Fibroblast of lung (primary cell): ENCODE results near the gene PPM1H. TPM values are rescaled to one million over a fixed set of nuclear protein-coding genes. Genes with fewer than 3 reads are reported as not detected.

Source experiments
- DNase-seq, 2 donors: peaks; one replicate each; pipeline versions ENCODE4 v3.0.0 to v3.0.0-alpha.2; 2010; ENCODE audit warnings: low read depth in 2 of 2
- H2AFZ ChIP-seq: 2 replicates; pipeline ENCODE4 v1.5.1; 2012; ENCODE audit warnings: low read length, control low read depth, inconsistent platforms
- H3K27ac ChIP-seq: 2 replicates; pipeline ENCODE4 v1.5.1; 2011; ENCODE audit warnings: low read length, control low read depth; ENCODE audit not compliant: insufficient read depth
- H3K27me3 ChIP-seq: 2 replicates; pipeline ENCODE4 v1.5.1; 2011; ENCODE audit warnings: mild to moderate bottlenecking, low read length; ENCODE audit not compliant: control insufficient read depth, insufficient read depth
- H3K36me3 ChIP-seq: 2 replicates; pipeline ENCODE4 v1.5.1; 2011; ENCODE audit warnings: low read length; ENCODE audit not compliant: control insufficient read depth, insufficient read depth
- H3K4me1 ChIP-seq: 2 replicates; pipeline ENCODE4 v1.5.1; 2011; ENCODE audit warnings: low read length; ENCODE audit not compliant: control insufficient read depth, insufficient read depth; ENCODE audit errors: extremely low read depth
- H3K4me2 ChIP-seq: 2 replicates; pipeline ENCODE4 v1.5.1; 2011; ENCODE audit warnings: low read length, control low read depth; ENCODE audit not compliant: insufficient read depth; ENCODE audit errors: extremely low read depth
- H3K4me3 ChIP-seq, 4 experiments: fragments of 200-600 bp in 1 of 4; sonication (generic) in 1 of 4; replicated peaks in 1 of 4; 2 replicates each; pipeline ENCODE4 v1.5.1; 2011 to 2016; ENCODE audit warnings: low read length in 4 of 4, low read depth in 3 of 4, mild to moderate bottlenecking in 3 of 4, control low read depth in 2 of 4, inconsistent platforms in 1 of 4, mixed read lengths in 1 of 4; ENCODE audit not compliant: insufficient read depth in 1 of 4; ENCODE audit errors: control extremely low read depth in 1 of 4
- H3K79me2 ChIP-seq: 2 replicates; pipeline ENCODE4 v1.5.1; 2012; ENCODE audit warnings: mild to moderate bottlenecking, low read length, inconsistent platforms; ENCODE audit not compliant: control insufficient read depth, insufficient read depth
- H3K9ac ChIP-seq: 2 replicates; pipeline ENCODE4 v1.5.1; 2011; ENCODE audit warnings: mild to moderate bottlenecking, low read length, control low read depth; ENCODE audit not compliant: insufficient read depth
- H3K9me3 ChIP-seq: 2 replicates; pipeline ENCODE4 v1.5.1; 2012; ENCODE audit warnings: low read depth, low read length; ENCODE audit not compliant: control insufficient read depth, insufficient read depth
- H4K20me1 ChIP-seq: 2 replicates; pipeline ENCODE4 v1.5.1; 2011; ENCODE audit warnings: low read length; ENCODE audit not compliant: control insufficient read depth, insufficient read depth; ENCODE audit errors: extremely low read depth
- EZH2 ChIP-seq: IDR thresholded peaks from 2 replicates; pipeline ENCODE4 v1.5.1; 2012; ENCODE audit warnings: low read length, control low read depth, mild to moderate bottlenecking; ENCODE audit errors: missing control alignments
- polyA plus RNA-seq, 2 donors: library from polyadenylated mRNA; depleted of rRNA in 1 of 2; stranded (reverse) in 1 of 2; unstranded in 1 of 2; fragments of >200 nt; gene quantifications; 2 replicates each; pipeline ENCODE4 v1.2.1, GENCODE V29; 2011 to 2012; ENCODE audit warnings: missing spikeins in 1 of 2
- total RNA-seq: library from RNA; depleted of rRNA; stranded (reverse); fragments of >200 nt; gene quantifications from 2 replicates; pipeline ENCODE4 v1.2.1, GENCODE V29; 2014
- TF ChIP-seq, protein P1 (sequence below), 2 donors: IDR thresholded peaks in 1 of 2; conservative IDR thresholded peaks in 1 of 2; 1 replicate in 1 of 2; 2 replicates in 1 of 2; pipeline ENCODE4 v1.5.1; 2011 to 2012; ENCODE audit warnings: low read length in 2 of 2, control low read depth in 1 of 2, inconsistent platforms in 1 of 2, low read depth in 1 of 2, mild to moderate bottlenecking in 1 of 2

The PPM1H gene
- total and polyA plus RNA-seq, 2 donors (not counting 1 experiment from before 2014, with no cell fraction given) = 0.57 to 3.1 TPM

DNA sequence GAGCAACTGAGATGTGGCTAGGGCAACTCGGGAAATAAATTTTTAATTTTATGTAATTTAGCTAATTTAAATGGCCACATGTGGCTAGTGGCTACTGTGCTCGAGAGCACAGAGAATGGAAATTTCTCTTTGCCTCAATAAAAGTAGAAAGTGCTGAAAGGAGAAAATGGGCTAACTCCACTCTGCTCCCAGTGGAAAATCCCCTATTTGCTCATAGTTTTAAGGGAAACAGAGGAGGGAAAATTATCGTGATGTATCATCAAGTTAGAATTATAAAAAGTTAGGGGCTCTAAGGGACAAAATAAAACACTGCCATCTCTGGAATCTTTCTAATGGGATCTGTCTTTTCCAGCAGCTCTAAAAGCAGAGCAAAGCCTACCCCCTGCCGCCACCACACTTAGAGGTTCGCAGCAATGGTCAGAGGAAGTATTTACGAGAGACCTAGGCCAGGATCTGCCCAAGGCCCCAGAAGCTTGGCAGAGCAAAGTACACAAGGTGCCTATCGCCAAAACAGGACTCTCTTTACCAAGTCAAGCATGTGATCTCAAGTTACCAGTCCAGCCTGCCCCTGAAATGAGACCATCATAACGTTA, 220.7 kb downstream of the PPM1H start:
- Histone ChIP-seq H3K27me3 (no peaks in the 10 kb centered on the region), H3K36me3 (no peaks in the 10 kb centered on the region), H3K4me1 (peaks cover 4% of the 10 kb centered on the region), H3K79me2 (no peaks in the 10 kb centered on the region), H2AFZ (peak overlapping the region; percentile 45), H3K27ac (no peak overlapping the region), H3K4me2 (no peak overlapping the region), H3K9ac (no peak overlapping the region), H4K20me1 (no peaks in the 10 kb centered on the region), H3K9me3 (no peaks in the 10 kb centered on the region), H3K4me3 (no peak overlapping the region)
- TF ChIP-seq EZH2 = no peak
- TF ChIP-seq, protein P1, sequence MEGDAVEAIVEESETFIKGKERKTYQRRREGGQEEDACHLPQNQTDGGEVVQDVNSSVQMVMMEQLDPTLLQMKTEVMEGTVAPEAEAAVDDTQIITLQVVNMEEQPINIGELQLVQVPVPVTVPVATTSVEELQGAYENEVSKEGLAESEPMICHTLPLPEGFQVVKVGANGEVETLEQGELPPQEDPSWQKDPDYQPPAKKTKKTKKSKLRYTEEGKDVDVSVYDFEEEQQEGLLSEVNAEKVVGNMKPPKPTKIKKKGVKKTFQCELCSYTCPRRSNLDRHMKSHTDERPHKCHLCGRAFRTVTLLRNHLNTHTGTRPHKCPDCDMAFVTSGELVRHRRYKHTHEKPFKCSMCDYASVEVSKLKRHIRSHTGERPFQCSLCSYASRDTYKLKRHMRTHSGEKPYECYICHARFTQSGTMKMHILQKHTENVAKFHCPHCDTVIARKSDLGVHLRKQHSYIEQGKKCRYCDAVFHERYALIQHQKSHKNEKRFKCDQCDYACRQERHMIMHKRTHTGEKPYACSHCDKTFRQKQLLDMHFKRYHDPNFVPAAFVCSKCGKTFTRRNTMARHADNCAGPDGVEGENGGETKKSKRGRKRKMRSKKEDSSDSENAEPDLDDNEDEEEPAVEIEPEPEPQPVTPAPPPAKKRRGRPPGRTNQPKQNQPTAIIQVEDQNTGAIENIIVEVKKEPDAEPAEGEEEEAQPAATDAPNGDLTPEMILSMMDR (conservative IDR thresholded peaks at IDR 0.05 in 1 of 2, IDR thresholded peaks at IDR 0.05 in 1 of 2; ENCODE audit: low read depth in 1 of 2, low read length in 2 of 2) = no peak
- no peak for DNase-seq

DNA sequence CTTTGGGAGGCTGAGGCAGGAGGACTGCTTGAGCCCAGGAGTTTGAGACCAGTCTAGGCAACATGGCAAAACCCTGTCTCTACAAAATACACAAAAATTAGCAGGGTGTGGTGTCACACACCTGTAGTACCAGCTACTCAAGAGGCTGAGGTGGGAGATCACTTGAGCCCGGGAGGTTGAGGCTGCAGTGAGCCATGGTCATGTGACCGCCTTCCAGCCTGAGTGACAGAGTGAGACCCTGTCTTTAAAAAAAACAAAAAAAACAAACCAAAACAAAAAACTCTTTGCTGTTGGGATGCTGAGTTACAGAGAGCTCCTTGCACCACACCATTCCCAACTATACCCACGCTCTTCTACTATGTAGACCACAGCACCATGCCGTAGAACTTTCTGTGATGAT, 221.2 kb downstream of the PPM1H start:
- TF ChIP-seq, protein P1 (conservative IDR thresholded peaks at IDR 0.05 in 1 of 2, IDR thresholded peaks at IDR 0.05 in 1 of 2; ENCODE audit: low read depth in 1 of 2, low read length in 2 of 2) = no peak
- TF ChIP-seq EZH2 = no peak
- no peaks in the 10 kb centered on the region for H4K20me1 ChIP-seq
- H3K4me1 ChIP-seq = peaks cover 7% of the 10 kb centered on the region
- no peaks in the 10 kb centered on the region for H3K27me3 ChIP-seq
- H3K9ac ChIP-seq = no peak overlapping the region
- no peak overlapping the region for H3K4me3 ChIP-seq
- H3K4me2 ChIP-seq = no peak overlapping the region
- H3K27ac ChIP-seq = no peak overlapping the region
- no peaks in the 10 kb centered on the region for H3K9me3 ChIP-seq
- no peaks in the 10 kb centered on the region for H3K36me3 ChIP-seq
- DNase-seq = no peak
- H2AFZ ChIP-seq = no peak overlapping the region
- H3K79me2 ChIP-seq = no peaks in the 10 kb centered on the region

DNA sequence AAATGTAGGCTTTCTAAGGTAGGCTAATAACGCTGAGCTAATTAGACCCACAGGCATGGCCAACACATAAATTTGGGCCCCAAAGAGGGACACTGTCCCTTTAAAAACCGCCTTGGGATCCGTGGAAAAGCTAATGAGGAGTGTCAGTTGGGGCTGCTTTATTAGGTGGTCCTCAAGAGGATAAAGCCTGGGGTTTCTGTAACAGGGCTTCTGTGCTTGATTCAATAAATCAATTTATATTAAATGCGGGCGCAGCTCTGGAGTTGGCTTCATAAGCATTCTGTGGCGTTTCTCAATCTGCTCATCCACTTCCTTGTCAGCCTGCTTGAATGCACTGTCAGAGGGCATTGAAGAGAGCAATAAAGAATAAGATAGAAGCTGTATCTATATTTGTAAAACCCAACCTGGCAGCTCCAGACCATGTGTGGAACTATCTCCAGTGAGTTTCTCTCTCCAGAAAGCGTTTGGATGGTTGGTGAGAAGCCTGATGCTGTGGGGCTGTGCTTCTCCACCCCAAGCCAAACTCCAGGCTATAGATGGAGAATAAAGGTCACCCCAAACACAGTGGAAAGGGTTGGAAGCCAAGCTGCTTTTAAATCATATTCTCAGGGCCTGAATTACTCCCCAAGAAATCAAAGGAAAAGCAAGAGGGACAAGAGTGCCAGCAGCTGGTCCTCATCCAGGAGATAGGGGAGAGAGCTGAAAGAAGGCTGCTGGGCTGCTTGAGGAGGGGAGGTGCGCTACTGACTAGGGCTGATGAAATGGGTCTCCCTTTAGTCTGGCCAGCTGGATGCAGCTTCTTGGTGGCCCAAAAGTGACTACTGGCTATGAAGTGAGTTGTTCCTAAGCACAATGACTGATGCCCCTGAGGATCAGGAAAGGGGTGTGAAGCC, 222.0 kb downstream of the PPM1H start:
- Histone ChIP-seq H3K36me3 (no peaks in the 10 kb centered on the region), H3K9ac (no peak overlapping the region), H2AFZ (no peak overlapping the region), H3K4me3 (no peak overlapping the region), H4K20me1 (no peaks in the 10 kb centered on the region), H3K27ac (no peak overlapping the region), H3K9me3 (no peaks in the 10 kb centered on the region), H3K4me2 (no peak overlapping the region), H3K4me1 (peaks cover 7% of the 10 kb centered on the region), H3K27me3 (no peaks in the 10 kb centered on the region), H3K79me2 (no peaks in the 10 kb centered on the region)
- DNase-seq = no peak
- no peak for TF ChIP-seq EZH2
- TF ChIP-seq, protein P1 (conservative IDR thresholded peaks at IDR 0.05 in 1 of 2, IDR thresholded peaks at IDR 0.05 in 1 of 2; ENCODE audit: low read depth in 1 of 2, low read length in 2 of 2) = no peak
